H1 (cell line): Measurements from ENCODE around the gene FHAD1.

Experiments
- EZH2 ChIP-seq: fragments of 200-600 bp; sonication (generic); IDR thresholded peaks from 2 replicates; pipeline ENCODE4 v1.7.1; 2012; ENCODE audit warnings: low read depth, mild to moderate bottlenecking, moderate library complexity, low read length, inconsistent platforms; ENCODE audit not compliant: severe bottlenecking
- FOSL1 ChIP-seq: IDR thresholded peaks from 2 replicates; pipeline ENCODE4 v1.6.1; 2011; ENCODE audit warnings: mild to moderate bottlenecking, low read depth, low read length, moderate library complexity; ENCODE audit not compliant: insufficient read depth
- TF ChIP-seq, protein P1 (sequence below), 3 experiments: IDR thresholded peaks; 1 replicate in 2 of 3; 2 replicates in 1 of 3; pipeline versions ENCODE4 v1.5.1 to v1.6.1; 2011; ENCODE audit warnings: low read length in 3 of 3, mild to moderate bottlenecking in 3 of 3, inconsistent platforms in 2 of 3, low read depth in 1 of 3, moderate library complexity in 1 of 3; ENCODE audit not compliant: insufficient read depth in 1 of 3; ENCODE audit errors: control extremely low read depth in 1 of 3
- TF ChIP-seq, protein P2 (sequence below): IDR thresholded peaks from 2 replicates; pipeline ENCODE4 v1.6.1; 2012; ENCODE audit warnings: inconsistent platforms

DNA sequence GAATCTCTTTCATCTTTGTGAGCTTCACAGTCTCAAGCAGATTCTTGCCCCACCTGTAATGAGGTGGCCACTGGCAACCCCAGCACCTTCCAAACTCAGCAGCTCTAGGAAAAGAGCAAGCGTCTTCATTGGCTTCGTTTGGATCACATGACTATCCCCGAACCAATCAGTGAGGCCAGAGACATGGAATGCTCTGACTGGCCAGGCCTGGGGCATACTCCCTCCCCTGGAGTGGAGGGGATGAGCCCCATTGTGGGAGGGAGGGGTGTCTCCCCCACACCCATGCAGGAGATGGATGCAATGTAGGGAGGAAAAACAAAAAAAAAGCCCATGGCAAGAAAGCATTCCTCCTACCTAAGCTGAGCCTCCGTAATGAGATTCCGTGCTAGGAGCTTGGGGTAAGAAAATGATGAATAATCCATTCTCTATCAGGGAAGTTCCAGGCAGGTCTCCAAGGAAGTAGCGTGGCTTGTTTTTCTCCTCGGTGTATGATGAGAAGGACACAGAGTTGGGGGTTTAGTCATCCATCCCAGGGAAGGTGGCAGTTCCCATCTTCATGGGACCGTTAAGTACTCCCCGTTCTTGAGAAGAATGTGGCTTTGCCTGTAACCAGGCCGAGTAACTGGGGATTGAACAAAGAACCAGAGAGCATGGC is 32.7 kb downstream of the FHAD1 start:
- TF ChIP-seq, protein P1, sequence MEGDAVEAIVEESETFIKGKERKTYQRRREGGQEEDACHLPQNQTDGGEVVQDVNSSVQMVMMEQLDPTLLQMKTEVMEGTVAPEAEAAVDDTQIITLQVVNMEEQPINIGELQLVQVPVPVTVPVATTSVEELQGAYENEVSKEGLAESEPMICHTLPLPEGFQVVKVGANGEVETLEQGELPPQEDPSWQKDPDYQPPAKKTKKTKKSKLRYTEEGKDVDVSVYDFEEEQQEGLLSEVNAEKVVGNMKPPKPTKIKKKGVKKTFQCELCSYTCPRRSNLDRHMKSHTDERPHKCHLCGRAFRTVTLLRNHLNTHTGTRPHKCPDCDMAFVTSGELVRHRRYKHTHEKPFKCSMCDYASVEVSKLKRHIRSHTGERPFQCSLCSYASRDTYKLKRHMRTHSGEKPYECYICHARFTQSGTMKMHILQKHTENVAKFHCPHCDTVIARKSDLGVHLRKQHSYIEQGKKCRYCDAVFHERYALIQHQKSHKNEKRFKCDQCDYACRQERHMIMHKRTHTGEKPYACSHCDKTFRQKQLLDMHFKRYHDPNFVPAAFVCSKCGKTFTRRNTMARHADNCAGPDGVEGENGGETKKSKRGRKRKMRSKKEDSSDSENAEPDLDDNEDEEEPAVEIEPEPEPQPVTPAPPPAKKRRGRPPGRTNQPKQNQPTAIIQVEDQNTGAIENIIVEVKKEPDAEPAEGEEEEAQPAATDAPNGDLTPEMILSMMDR (IDR thresholded peaks at IDR 0.05; ENCODE audit: control extremely low read depth in 1 of 3, insufficient read depth in 1 of 3, low read depth in 1 of 3, low read length in 3 of 3): no peak
- TF ChIP-seq EZH2 (no peak), FOSL1 (no peak)
- TF ChIP-seq, protein P2, sequence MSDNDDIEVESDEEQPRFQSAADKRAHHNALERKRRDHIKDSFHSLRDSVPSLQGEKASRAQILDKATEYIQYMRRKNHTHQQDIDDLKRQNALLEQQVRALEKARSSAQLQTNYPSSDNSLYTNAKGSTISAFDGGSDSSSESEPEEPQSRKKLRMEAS: no peak
